H1 (cell line): Measurements from ENCODE around the gene DPP8. TPM values are rescaled to one million over a fixed set of nuclear protein-coding genes. Genes with fewer than 3 reads are reported as not detected.

Experiments used
- HDAC2 ChIP-seq, 2 experiments: fragments of 300-600 bp in 1 of 2; sonication (generic) in 1 of 2; IDR thresholded peaks; 2 replicates each; pipeline ENCODE4 v1.6.1; 2011 to 2012; ENCODE audit warnings: low read depth in 2 of 2, low read length in 2 of 2, mild to moderate bottlenecking in 2 of 2, moderate library complexity in 2 of 2, borderline replicate concordance in 1 of 2, inconsistent platforms in 1 of 2
- RXRA ChIP-seq: IDR thresholded peaks from 2 replicates; pipeline ENCODE4 v1.6.1; 2011; ENCODE audit warnings: low read depth, mild to moderate bottlenecking, low read length, moderate library complexity; ENCODE audit not compliant: insufficient read depth
- SP4 ChIP-seq: IDR thresholded peaks from 2 replicates; pipeline ENCODE4 v1.6.1; 2012; ENCODE audit warnings: low read length, inconsistent platforms
- TCF12 ChIP-seq: IDR thresholded peaks from 2 replicates; pipeline ENCODE4 v1.6.1; 2011; ENCODE audit warnings: low read depth, mild to moderate bottlenecking, low read length
- polyA plus RNA-seq, 7 experiments: library from polyadenylated mRNA; depleted of rRNA in 3 of 7; stranded (reverse) in 5 of 7; unstranded in 2 of 7; fragments of >200 nt in 5 of 7; fragments of 200-250 nt in 2 of 7; gene quantifications; 1 replicate in 5 of 7; 2 replicates in 1 of 7; 4 replicates in 1 of 7; pipeline versions ENCODE4 v1.2.1 to v1.2.3, GENCODE V29; 2011 to 2013; ENCODE audit warnings: missing spikeins in 2 of 7, mixed read lengths in 2 of 7
- total RNA-seq: library from RNA; stranded (reverse); fragmentation: NEBNext Ultra II Directional; extraction: Animal tissue kit (Norgen Biotek cat#: 25700); gene quantifications from 2 replicates; pipeline ENCODE4 v1.2.1, GENCODE V29; 2021
- TF ChIP-seq, protein P1 (sequence below): IDR thresholded peaks from 2 replicates; pipeline ENCODE4 v1.6.1; 2011; ENCODE audit warnings: low read depth, mild to moderate bottlenecking, low read length; ENCODE audit not compliant: insufficient read depth

DPP8 gene
- total and polyA plus RNA-seq, 2 of the 8 experiments (the other 6 are each of a cell fraction or from before 2014, with no cell fraction given), result 9.9 to 26.0 TPM

DNA sequence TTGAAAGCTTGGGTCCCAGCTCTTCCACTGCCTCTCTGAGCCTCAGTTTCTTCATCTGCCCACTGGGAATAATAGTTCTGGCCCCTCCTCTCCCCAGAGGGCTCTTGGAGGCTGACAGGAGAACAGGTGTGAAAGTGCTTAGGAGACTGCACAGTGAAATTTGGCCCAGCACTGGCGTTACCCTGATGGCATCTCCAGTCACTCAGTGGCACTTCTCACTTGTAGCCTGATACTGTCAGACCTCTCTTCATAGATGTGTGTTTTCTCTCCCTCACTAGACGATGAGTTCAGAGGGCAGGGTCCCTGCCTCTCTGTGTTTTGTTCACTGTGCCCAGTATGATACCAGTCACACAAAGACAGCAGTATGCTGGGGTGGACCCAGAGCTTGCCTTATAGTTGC, 117.5 kb downstream of the DPP8 start (continued):
- TF ChIP-seq SP4, result no peak
- TF ChIP-seq, protein P1, sequence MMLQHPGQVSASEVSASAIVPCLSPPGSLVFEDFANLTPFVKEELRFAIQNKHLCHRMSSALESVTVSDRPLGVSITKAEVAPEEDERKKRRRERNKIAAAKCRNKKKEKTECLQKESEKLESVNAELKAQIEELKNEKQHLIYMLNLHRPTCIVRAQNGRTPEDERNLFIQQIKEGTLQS, result no peak
- TF ChIP-seq TCF12, result no peak
- no peak for TF ChIP-seq RXRA
- no peak for TF ChIP-seq HDAC2 (IDR thresholded peaks at IDR 0.05; ENCODE audit: borderline replicate concordance in 1 of 2, low read depth in 2 of 2, low read length in 2 of 2)
